NCI-H2227 treated with DMSO at 0.1 percent for 48 hours (cell line): Measurements from ENCODE around the gene KRT33B.
"Not testable (repeated sequence)": the region's sequence is repeated elsewhere in the genome, so short reads cannot be mapped to it uniquely, and the experiment has no call there.

Experiments
- DNase-seq: peaks from one replicate; lab custom pipeline; 2025; lab: John Stamatoyannopoulos, UW

The KRT33B gene

DNA sequence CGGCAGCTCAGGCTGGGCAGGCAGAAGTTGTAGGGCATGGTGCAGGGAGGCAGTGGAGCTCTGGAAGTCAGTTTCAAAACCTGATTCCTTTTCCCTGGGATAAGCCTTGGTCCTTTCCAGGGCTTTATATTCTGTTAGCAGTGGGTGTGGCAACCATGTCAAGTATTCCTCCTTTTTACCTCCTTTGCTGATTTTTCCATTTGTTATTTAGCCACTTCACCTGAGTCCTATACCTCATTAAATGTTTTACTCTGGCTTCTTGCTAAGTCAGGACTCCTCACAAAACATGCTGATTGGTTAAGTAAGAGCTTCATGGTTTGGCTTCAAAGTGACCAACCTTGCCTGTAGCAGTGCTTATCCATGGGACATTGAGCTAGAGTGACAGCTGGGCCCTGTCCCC is at the start of gene KRT33B:
Gene KRT33B (minus strand): TSS at position 101 of the 400 bp plus-strand sequence. CDS start 63 bp downstream, at position 38.
- no peak for DNase-seq

DNA sequence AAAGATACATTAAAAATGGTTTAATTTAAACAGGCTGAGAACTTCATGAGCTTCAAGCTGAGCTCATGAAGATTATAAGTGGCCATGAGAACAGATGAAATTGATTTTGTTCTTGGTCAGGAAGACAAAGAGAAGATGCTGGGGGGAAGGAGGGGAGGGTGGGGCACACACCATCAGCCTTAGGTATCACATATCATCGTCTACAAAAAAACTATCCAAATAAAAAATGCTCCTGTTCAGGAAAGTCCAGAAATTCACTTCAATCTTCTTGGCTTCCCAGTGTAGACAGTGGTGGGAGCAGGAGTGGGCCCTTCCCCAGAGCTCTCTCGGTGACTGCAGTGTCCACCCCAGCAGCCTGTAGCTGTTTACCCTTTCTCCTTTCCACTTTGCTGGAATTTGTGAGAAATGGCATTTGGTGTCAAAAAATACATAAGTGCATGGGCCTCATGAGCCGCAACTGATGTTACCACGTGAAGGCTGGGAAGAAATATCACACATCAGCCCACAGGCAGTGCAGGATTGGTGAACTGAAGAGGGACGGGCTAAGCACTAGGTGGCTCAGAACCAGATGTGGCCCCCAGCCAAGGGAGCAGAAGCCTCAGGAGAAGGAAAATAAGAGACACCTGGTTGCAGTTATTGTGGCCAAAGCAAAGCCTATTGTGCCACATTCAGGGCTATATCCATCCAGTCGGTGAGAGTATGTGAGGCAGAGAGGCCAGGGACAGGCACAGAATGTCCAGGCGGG is 48.7 kb upstream of the KRT33B start:
- no peak for DNase-seq

DNA sequence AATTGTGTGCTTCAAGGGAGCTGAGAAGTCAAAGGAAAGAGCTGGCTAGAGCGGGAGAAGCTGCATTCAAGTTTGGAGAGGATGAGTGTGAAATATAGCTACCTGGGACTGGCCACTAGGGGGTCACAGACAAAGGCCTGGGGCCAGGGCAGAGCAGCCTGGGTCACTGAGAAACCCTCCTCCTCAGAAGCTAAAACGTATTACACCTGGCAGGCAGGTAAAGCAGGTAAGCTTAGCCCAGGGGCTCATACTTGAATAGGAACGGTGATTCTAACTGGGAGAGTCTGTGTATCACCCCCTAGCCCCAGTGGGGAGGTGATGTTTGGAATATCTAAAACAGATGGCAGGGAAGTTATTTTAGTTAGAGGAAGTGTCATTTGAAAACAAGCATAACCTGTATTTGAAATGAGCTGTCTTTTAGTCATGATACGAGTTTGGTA is 48.0 kb upstream of the KRT33B start:
- DNase-seq = no peak

DNA sequence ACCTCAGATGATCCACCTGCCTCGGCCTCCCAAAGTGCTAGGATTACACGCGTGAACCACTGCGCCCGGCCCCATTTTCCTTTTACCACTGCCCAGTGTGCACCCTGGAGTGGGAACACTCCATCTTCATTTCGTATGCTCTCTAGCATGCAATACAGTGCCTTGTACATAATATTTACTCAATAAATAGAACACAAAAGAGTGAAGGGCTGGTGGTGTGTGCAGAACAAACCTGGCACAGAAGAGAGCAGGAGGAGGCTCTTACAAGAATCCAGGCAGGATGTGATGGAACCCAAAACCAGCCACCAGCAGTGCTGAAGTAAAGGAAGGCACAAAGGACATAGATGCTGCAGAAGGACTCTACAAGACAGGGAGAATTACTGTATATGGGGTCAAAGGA is 47.5 kb upstream of the KRT33B start:
- DNase-seq = no peak

DNA sequence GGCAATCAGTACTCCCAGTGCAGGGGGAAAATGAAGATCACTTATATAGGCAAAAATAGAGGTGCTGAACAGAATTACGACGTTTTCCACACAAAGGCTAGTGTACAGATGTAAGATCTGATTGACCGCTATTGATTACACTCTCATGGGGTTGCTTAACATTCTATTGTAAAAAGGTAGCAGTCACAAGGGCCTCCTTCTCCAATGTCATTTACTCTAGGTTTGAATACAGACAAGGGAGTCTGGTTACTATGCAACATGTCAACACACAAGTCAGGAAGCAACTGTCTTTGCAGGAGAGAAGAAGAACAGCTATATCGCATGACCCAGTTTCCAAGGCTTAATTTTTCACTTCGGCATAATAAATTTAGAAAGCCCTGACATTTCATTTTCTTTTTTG is 46.9 kb upstream of the KRT33B start:
- no peak for DNase-seq

DNA sequence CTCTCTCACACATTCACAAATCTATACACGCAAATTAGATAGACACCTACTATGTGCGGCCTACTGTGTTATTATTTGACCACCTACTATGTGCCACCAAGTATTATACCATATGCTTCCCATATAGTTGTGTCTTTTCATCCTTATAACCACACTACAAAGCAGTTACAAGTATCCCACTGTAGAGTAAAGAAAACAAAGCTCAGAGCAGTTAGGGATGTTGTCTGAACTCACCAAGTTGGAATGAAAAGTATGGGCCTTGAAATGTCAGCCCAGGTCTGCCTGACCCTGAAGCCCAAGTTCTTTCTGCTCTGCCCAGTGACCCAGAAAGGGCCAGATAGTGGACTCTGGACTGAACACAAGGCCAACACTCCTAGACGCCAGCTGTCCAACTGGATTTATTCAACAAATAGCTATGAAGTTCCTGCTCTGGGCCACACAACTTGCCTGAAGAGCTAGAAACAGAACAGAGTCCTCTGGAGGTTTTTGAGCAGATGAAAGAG is 46.3 kb upstream of the KRT33B start:
- DNase-seq = no peak

DNA sequence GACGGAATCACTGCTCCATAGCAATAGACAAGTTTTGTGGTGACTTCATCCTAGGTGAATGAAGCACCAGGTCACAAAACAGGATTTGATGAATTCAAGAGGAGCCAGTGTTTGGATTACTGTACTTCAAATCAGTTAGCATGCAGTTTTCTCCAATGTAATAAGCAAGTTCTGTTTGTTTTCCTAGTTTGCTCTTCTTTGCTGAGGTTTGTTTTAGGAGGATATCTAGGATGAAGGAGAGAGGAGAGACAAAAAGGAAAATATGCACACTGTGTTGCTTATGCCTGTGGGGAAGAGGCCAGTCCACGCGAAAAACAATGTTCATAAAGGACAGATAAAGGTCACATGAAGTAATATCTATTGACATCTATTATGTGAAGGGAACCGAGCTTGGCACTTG is 45.8 kb upstream of the KRT33B start:
- no peak for DNase-seq

DNA sequence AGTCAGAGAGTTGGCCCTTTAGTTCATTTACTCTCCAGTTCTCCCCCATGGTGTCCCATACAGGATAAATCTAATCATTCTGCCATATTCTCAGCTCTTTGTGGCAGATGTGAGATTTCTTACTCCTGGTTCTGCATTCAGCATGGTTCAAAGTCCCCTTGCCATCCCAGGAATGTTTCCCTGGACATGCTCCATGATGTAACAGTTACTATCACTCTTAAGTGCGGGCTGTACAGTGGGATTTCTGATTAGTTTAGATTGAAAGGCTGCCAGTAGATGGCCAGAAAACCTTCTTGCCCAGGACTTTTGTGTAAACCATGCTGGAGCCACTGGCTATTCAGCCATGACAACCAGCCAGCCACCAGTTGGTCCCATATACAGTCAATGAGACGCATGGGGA is 44.4 kb upstream of the KRT33B start:
- no peak for DNase-seq

GRCh38 chr17:41413353-41413957 is 43.8 kb upstream of the KRT33B start:
- DNase-seq = no peak

- DNase-seq = no peak
These were observed 41.6 kb upstream of the KRT33B start for GRCh38 chr17:41411072-41411840.

DNA sequence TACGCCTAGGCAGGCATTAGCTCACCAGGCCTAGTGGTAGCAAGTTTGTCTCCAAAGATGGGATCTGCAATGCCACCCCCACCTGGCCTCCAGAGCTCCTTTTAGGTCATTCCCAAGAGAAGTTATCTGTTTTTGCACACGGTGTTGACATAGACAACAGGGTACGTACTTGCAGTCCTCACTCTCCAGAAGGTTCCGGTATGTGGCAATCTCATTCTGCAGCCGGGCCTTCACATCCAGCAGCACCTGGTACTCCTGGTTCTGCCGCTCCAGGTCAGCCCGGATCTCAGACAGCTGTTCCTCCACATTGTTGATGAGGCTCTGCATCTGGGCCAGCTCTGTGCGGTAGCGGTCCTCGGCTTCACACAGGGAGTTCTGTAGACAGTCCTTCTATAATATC is 37.6 kb upstream of the KRT33B start:
- no peak for DNase-seq

DNA sequence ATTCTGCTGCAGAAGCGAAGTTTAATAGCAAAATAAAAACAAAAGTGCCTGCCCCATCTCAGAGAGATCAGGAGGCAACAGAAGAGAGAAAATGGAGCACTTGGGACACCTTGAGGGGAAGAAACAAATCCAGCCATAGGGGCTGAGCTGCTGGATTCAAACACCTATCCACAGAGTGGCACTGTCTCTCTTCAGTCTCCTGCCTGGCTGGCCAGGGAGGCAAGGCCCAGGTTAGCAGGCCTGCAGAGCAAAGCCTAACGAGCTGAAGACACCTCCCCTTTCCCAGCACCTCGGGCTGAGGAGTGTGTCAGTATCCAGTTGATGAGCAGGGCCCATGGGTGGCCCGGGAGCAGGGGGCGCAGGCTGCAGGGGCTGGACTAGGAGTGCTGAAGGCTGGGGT is 36.6 kb upstream of the KRT33B start:
- no peak for DNase-seq

- peak; percentile 93 for DNase-seq
These were observed 34.5 kb upstream of the KRT33B start for GRCh38 chr17:41404024-41404671.

GRCh38 chr17:41403404-41404023 is 33.9 kb upstream of the KRT33B start:
- DNase-seq = no peak

GRCh38 chr17:41402161-41402560 is 32.5 kb upstream of the KRT33B start:
- no peak for DNase-seq

GRCh38 chr17:41396996-41397660 is 27.5 kb upstream of the KRT33B start, which contains the start of gene KRT31:
Gene KRT31, minus strand, starts transcription at chr17:41397608. Its CDS starts 69 bp downstream, at chr17:41397539.
- DNase-seq = no peak

DNA sequence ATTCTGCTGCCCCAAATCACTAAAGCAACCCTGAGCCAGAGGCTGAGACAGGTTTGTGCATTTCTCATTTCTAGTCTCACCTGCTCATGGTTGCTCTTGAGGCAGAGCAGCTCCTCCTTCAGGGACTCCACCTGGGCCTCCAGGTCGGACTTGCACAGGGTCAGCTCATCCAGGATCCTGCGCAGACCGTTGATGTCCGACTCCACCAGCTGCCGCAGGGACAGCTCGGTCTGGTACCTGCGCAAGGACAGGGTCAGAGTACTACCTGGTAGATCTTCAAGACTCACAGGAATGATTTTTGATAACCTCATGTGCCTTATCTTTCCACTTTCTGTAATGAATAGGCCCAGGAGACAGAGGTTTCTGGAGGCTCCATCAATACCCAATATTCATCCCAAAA is 26.7 kb upstream of the KRT33B start:
- no peak for DNase-seq

GRCh38 chr17:41395611-41396010 is 26.0 kb upstream of the KRT33B start:
- no peak for DNase-seq

DNA sequence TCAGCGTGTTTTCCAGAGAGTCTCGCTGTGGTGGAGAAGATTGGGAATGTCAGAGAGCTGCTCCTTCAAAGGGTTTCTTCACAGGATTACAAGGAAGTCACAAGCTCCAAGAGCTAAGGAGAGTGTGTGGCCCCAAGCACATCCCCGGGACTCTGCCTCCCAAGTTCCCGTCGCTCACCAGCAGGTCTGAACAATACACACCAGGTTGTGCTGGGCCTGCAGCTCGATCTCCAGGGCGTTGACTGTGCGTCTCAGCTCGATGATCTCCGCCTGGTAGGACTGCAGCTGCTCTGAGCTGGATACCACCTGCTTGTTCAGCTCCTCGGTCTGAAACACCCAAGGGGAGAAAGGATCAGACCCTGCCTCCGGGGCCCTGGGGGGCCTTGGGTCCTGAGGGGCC is 25.4 kb upstream of the KRT33B start:
- DNase-seq = not testable (repeated sequence)

- no peak for DNase-seq
These were observed 24.8 kb upstream of the KRT33B start for GRCh38 chr17:41394254-41394996.
